HUES48 (cell line): Measurements from ENCODE around the gene CDH1.

Experiments used
- H3K27ac ChIP-seq: one replicate; pipeline ENCODE4 v1.7.0; 2013; ENCODE audit warnings: low read depth, low read length, inconsistent platforms
- H3K27me3 ChIP-seq: 2 replicates; pipeline ENCODE4 v1.6.1; 2013; ENCODE audit warnings: mild to moderate bottlenecking, low read length; ENCODE audit not compliant: control insufficient read depth, insufficient read depth
- H3K36me3 ChIP-seq: 2 replicates; pipeline ENCODE4 v1.6.1; 2013; ENCODE audit warnings: low read length; ENCODE audit not compliant: control insufficient read depth, insufficient read depth
- H3K4me1 ChIP-seq: 2 replicates; pipeline ENCODE4 v1.6.1; 2013; ENCODE audit warnings: mild to moderate bottlenecking, low read length; ENCODE audit not compliant: control insufficient read depth, insufficient read depth
- H3K4me3 ChIP-seq: 2 replicates; pipeline ENCODE4 v1.5.1; 2013; ENCODE audit warnings: mild to moderate bottlenecking, low read depth, low read length
- H3K9ac ChIP-seq: 2 replicates; pipeline ENCODE4 v1.6.1; 2013; ENCODE audit warnings: mild to moderate bottlenecking, low read depth, low read length, moderate library complexity
- H3K9me3 ChIP-seq: 2 replicates; pipeline ENCODE4 v1.6.1; 2013; ENCODE audit warnings: low read length; ENCODE audit not compliant: control insufficient read depth, insufficient read depth

The CDH1 gene

GRCh38 chr16:68746951-68747350, 9.9 kb downstream of the CDH1 start:
- Histone ChIP-seq H3K27ac (no peak overlapping the region), H3K9me3 (no peaks in the 10 kb centered on the region), H3K9ac (no peak overlapping the region), H3K4me1 (peaks cover 39% of the 10 kb centered on the region), H3K27me3 (no peaks in the 10 kb centered on the region), H3K4me3 (no peak overlapping the region), H3K36me3 (peaks cover 27% of the 10 kb centered on the region)

GRCh38 chr16:68749432-68749831, 12.3 kb downstream of the CDH1 start:
- peaks cover 27% of the 10 kb centered on the region for H3K36me3 ChIP-seq
- H3K27ac ChIP-seq: peak overlapping the region; percentile 10
- H3K27me3 ChIP-seq: no peaks in the 10 kb centered on the region
- H3K4me3 ChIP-seq: no peak overlapping the region
- H3K9ac ChIP-seq: no peak overlapping the region
- H3K9me3 ChIP-seq: no peaks in the 10 kb centered on the region
- H3K4me1 ChIP-seq: peaks cover 22% of the 10 kb centered on the region

- no peak overlapping the region for H3K9ac ChIP-seq
- H3K4me1 ChIP-seq: peaks cover 16% of the 10 kb centered on the region
- no peaks in the 10 kb centered on the region for H3K9me3 ChIP-seq
- no peaks in the 10 kb centered on the region for H3K27me3 ChIP-seq
- H3K36me3 ChIP-seq: peaks cover 27% of the 10 kb centered on the region
- H3K4me3 ChIP-seq: no peak overlapping the region
- H3K27ac ChIP-seq: no peak overlapping the region
Measured at GRCh38 chr16:68750193-68750695, 13.2 kb downstream of the CDH1 start.

- H3K27ac ChIP-seq: no peak overlapping the region
- H3K9me3 ChIP-seq: no peaks in the 10 kb centered on the region
- peaks cover 23% of the 10 kb centered on the region for H3K36me3 ChIP-seq
- H3K4me3 ChIP-seq: no peak overlapping the region
- H3K4me1 ChIP-seq: peaks cover 13% of the 10 kb centered on the region
- H3K9ac ChIP-seq: no peak overlapping the region
- no peaks in the 10 kb centered on the region for H3K27me3 ChIP-seq
Measured at GRCh38 chr16:68751160-68751559, 14.1 kb downstream of the CDH1 start.

GRCh38 chr16:68752602-68753001, 15.5 kb downstream of the CDH1 start:
- H3K9ac ChIP-seq: no peak overlapping the region
- H3K4me3 ChIP-seq: no peak overlapping the region
- peaks cover 20% of the 10 kb centered on the region for H3K36me3 ChIP-seq
- H3K27me3 ChIP-seq: no peaks in the 10 kb centered on the region
- no peak overlapping the region for H3K27ac ChIP-seq
- H3K9me3 ChIP-seq: no peaks in the 10 kb centered on the region
- peaks cover 11% of the 10 kb centered on the region for H3K4me1 ChIP-seq

GRCh38 chr16:68754084-68754792, 17.1 kb downstream of the CDH1 start:
- Histone ChIP-seq H3K27ac (no peak overlapping the region), H3K4me1 (peaks cover 10% of the 10 kb centered on the region), H3K9ac (no peak overlapping the region)

GRCh38 chr16:68756239-68756915, 19.3 kb downstream of the CDH1 start:
- Histone ChIP-seq H3K9me3 (no peaks in the 10 kb centered on the region), H3K4me1 (peaks cover 22% of the 10 kb centered on the region), H3K27me3 (no peaks in the 10 kb centered on the region), H3K36me3 (peaks cover 8% of the 10 kb centered on the region; the same call in 1 of the 2 replicates), H3K27ac (peak overlapping the region; percentile 17), H3K4me3 (no peak overlapping the region), H3K9ac (no peak overlapping the region)

More at GRCh38 chr16:68754084-68754792, 17.1 kb downstream of the CDH1 start:
- H3K36me3 ChIP-seq: peaks cover 15% of the 10 kb centered on the region
- no peak overlapping the region for H3K4me3 ChIP-seq
- H3K9me3 ChIP-seq: no peaks in the 10 kb centered on the region
- no peaks in the 10 kb centered on the region for H3K27me3 ChIP-seq

- Histone ChIP-seq H3K4me1 (peaks cover 29% of the 10 kb centered on the region), H3K9ac (no peak overlapping the region), H3K4me3 (no peak overlapping the region), H3K36me3 (peaks cover 9% of the 10 kb centered on the region; the same call in 1 of the 2 replicates), H3K27me3 (no peaks in the 10 kb centered on the region), H3K27ac (no peak overlapping the region), H3K9me3 (no peaks in the 10 kb centered on the region)
Measured at GRCh38 chr16:68757625-68757935, 20.5 kb downstream of the CDH1 start.

- Histone ChIP-seq H3K4me3 (no peak overlapping the region), H3K9ac (no peak overlapping the region), H3K27me3 (no peaks in the 10 kb centered on the region), H3K36me3 (peaks cover 7% of the 10 kb centered on the region; the same call in 1 of the 2 replicates), H3K9me3 (no peaks in the 10 kb centered on the region), H3K4me1 (peaks cover 37% of the 10 kb centered on the region), H3K27ac (no peak overlapping the region)
Measured at GRCh38 chr16:68759062-68759461, 22.0 kb downstream of the CDH1 start.

- no peaks in the 10 kb centered on the region for H3K27me3 ChIP-seq
- H3K27ac ChIP-seq: peak overlapping the region; percentile 15
- no peak overlapping the region for H3K4me3 ChIP-seq
- no peak overlapping the region for H3K9ac ChIP-seq
- peaks cover 51% of the 10 kb centered on the region for H3K4me1 ChIP-seq
- H3K9me3 ChIP-seq: no peaks in the 10 kb centered on the region
- H3K36me3 ChIP-seq: peaks cover 7% of the 10 kb centered on the region; the same call in 1 of the 2 replicates
Measured at GRCh38 chr16:68760671-68761275, 23.7 kb downstream of the CDH1 start.
